ENCODE measurements around the gene NFATC1.

NFATC1 gene

DNA sequence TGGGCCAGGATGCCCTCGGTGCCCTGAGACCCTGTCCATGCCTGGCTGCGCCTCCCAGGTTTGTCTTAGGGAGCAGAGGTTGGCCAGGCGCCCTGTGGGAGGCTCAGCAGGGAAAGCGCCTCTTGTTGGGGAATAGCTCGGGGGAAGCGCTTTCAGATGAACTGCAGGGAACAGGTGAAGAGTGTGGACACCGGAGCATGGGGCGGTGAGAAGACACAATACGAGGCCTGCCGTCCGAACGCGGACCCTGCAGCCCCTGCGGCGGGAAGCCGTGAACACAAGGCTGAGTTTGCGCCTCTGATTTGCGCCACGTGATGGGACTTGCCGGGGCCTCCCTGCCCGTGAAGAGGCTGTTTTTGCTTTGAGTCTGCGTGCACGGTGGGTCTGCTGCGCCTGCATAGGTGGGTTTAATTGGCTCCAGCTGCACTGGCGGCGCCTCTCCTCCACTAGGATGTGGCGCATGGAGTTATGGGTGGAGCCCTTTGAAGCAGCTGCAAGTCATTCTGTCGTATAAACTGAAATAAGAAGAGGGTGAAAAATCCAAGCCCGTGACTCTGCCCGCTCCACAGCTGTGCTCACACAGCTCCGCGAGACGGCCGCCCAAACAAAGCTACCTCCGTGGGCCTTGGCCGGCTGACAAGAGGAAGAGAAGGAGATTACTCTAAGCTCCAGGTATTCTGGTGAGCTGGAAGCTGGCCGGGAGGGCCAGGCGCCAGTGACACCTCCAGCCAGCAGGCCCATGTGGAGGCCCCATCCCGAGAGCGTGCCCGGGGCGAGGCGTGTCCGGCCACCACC is 180.4 kb downstream of the NFATC1 start:
- TF ChIP-seq, protein P1, sequence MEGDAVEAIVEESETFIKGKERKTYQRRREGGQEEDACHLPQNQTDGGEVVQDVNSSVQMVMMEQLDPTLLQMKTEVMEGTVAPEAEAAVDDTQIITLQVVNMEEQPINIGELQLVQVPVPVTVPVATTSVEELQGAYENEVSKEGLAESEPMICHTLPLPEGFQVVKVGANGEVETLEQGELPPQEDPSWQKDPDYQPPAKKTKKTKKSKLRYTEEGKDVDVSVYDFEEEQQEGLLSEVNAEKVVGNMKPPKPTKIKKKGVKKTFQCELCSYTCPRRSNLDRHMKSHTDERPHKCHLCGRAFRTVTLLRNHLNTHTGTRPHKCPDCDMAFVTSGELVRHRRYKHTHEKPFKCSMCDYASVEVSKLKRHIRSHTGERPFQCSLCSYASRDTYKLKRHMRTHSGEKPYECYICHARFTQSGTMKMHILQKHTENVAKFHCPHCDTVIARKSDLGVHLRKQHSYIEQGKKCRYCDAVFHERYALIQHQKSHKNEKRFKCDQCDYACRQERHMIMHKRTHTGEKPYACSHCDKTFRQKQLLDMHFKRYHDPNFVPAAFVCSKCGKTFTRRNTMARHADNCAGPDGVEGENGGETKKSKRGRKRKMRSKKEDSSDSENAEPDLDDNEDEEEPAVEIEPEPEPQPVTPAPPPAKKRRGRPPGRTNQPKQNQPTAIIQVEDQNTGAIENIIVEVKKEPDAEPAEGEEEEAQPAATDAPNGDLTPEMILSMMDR (IDR thresholded peaks at IDR 0.05; ENCODE audit: borderline replicate concordance, control extremely low read depth, extremely low read depth, insufficient read depth, missing control alignments): no peak
- in situ Hi-C loops (cut with MboI; ENCODE audit: low sequenced_read_pairs, unreplicated experiment): no loop called here
- DNase-seq (ENCODE audit: low spot score): no peak

DNA sequence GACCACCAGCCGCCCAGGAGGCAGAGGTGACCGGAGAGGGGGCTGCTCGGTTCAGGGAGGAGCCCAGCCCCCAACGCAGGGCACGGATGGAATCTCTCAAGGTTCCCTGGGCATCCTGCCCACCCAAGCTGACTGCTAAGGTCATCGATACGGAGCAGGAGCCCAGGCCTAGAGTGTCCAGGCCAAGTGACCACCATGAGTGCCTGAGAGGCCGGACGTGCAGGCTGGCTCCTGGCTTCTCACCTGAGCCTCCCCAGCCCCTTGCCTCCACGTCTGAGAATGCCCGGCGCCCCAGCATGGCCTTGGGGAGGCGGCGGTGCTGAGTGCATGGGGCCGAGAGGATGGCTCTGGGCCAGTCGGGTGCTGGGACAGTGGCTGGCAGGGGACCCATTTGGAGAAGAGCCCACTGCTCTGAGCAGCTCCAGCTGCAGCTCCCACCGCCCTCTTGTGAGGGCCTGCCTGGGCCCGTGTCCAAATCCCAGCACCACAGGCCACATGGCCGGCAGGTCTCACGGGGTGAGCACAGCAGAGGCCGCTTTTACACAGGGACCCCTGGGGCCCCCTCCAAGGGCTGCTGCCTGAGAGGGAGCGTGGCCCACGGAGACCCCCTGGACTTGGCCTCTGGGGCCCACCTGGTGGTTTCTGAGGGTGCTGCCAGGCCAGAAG is 181.1 kb downstream of the NFATC1 start:
- no peak for DNase-seq (ENCODE audit: low spot score)
- in situ Hi-C loops (cut with MboI; ENCODE audit: low sequenced_read_pairs, unreplicated experiment): no loop called here
- TF ChIP-seq, protein P1 (IDR thresholded peaks at IDR 0.05; ENCODE audit: borderline replicate concordance, control extremely low read depth, extremely low read depth, insufficient read depth, missing control alignments): no peak

DNA sequence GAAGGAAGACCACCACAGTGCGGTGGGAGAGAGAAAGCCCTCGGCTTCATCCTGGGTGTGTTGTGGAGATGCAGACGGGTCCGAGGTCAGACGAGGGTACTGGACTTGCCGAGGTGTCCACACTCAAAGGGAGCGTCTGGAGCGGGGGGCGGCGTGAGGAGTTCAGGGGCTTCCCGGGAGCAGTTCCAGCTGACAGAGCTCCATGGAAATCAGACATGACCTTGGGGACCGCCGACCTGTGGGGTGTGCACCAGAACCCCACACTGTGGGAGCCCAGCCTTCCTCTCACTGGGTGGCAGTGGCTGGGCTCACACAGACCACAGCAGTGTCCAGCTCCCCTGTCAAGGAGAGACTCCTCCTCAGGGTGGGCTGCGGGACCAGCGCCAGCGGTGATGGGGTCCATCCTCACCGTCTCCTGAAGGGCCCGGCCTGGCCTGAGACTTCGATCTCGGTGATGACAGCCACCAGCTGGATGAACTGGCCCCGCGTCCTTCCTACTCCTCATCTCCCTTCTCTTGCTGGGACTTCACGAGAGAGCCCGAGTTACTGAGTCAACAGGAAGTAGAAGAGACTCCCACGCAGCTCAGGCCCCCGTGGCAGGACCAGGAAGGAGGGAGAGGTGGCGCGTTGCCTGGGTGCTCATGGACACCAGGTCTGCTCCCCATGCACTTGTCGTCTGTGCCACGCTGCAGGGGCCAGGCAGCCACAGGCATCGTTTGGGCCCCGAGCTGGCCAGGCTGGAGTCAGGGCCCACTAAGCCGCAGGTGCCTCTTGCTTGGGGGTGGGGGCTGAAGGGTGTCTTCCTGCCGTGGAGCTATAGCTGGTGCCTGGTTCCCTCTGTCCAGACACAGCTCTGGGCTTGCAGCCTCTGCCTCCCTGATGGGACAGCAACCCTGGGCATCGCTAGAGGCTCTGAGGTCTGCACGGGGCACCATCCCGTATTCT is 182.0 kb downstream of the NFATC1 start:
- TF ChIP-seq, protein P1 (IDR thresholded peaks at IDR 0.05; ENCODE audit: borderline replicate concordance, control extremely low read depth, extremely low read depth, insufficient read depth, missing control alignments): no peak
- no peak for DNase-seq (ENCODE audit: low spot score)
- in situ Hi-C loops (cut with MboI; ENCODE audit: low sequenced_read_pairs, unreplicated experiment): no loop called here

DNA sequence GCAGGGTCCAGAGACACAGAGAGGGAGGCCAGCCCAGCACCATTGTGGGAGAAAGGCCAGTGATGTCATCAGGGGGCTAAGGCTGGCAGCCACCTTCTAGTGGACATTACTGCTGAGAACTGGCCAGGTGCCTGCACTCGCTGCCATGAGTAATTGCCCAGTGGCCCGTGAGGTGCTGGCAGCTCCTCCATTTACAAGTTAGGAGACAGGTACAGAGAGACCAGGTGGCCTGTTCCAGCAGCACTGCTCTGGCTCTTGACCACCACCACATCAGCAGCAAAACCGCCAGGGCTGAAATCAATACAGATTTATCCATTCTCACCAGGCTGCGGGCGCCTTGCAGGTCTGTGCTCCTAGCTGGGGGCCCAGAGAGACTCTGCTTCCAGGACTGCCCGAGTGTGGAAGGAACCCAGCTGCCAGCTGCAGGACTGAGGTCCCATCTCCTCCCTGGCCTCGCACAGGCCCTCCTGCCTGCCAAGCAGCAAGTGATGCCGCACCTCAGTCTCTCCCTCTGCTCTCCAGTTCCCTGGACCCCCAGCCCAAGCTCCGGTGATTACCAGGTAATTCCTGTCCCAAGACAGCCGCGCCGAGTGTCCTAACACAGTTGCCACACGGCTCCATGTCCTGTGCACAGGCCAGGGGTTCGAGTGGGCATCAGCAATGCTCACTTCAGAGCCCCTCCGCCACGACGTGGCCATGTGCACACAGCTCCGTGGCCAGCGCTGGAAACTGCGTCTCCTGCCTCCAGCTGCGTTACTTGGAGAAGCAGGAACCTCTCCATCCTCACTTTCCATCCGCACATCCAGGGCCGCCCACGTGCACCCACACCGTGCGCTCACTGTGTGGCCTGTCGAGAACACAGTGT is 182.9 kb downstream of the NFATC1 start:
- in situ Hi-C loops (cut with MboI; ENCODE audit: low sequenced_read_pairs, unreplicated experiment): no loop called here
- TF ChIP-seq, protein P1 (IDR thresholded peaks at IDR 0.05; ENCODE audit: borderline replicate concordance, control extremely low read depth, extremely low read depth, insufficient read depth, missing control alignments): no peak
- no peak for DNase-seq (ENCODE audit: low spot score)

Measured in GM13976 (cell line).